CD1c-positive myeloid dendritic cell (primary cell): Measurements from ENCODE around the gene INTS4.
"Not testable (repeated sequence)": the region's sequence is repeated elsewhere in the genome, so short reads cannot be mapped to it uniquely, and the experiment has no call there.

Experiments used
- DNase-seq: peaks from one replicate; pipeline ENCODE4 v3.0.0-alpha.2; 2016; ENCODE audit errors: extremely low spot score

Gene INTS4

DNA sequence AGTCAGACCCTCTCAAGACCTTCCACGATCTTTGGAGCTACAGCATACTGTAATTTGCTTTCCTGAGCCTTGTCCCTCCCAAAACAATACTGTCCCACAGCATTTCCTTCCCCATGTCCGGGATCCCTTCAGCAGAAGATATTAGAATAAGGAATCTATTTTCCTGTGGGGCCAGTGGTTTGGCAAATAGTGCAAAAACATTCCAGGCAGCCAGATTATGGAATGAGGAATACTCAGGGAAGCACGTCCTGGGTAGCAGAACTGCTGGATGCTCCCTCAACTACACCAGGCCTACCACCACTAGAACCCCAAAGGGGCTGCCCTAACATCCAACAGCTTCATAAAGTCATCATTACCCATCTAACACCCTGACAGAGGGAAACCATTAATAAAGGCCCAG is 112.1 kb downstream of the INTS4 start:
- no peak for DNase-seq

DNA sequence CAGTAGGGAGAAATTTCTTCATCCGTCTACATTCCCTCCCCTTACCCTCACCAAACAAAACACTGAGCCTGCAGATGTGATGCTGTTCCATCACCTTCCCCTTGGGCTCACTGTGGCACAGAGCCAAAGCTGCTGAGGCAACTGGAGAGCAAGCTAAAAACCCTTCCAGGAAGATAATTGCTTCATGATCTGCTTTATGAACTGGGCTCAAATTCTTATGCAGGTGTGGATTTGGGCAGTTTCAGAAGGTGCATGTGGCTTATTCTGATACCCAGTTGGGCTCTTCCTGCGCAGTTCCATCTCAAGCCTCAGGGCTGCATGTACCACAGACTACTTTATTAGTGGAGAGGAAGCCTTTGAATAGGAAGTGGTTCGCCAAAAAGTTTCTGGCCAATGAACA is 115.2 kb downstream of the INTS4 start:
- DNase-seq, result no peak

DNA sequence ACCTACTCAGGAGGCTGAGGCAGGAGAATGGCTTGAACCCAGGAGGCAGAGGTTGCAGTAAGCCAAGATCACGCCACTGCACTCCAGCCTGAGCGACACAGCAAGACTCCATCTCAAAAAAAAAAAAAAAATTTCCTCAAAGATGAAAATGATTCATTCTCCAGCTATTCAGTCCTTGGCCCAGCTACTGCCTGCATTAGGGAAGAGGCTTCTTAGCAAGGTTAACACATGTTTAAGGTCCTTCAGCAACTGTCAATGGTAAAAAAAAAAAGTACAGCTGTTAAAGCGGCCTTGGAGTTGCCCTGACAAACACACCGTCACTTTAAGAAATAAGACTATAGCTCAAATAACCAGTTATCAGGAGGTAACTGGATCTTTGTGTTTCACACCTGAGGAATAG is 116.2 kb downstream of the INTS4 start:
- DNase-seq, result not testable (repeated sequence)

DNA sequence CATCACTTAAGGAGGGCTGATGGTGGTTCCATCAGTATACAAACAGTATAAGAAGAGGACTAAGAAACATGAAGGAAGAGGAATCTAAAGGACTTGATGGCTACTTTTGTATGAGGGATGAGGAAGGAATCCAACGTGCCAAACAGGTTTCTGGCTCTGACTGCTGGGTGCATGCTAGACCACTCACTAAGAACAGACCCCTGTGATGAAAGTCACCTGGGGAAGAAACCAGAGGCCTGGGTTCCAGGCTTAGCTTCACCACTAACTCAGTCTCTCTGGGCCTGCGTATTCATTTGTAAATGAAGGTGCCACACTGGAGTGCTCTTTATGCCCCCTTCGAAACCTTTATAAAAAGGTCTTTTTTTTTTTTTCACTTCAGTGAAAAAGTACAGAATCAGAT is 118.4 kb downstream of the INTS4 start:
- DNase-seq, result no peak

DNA sequence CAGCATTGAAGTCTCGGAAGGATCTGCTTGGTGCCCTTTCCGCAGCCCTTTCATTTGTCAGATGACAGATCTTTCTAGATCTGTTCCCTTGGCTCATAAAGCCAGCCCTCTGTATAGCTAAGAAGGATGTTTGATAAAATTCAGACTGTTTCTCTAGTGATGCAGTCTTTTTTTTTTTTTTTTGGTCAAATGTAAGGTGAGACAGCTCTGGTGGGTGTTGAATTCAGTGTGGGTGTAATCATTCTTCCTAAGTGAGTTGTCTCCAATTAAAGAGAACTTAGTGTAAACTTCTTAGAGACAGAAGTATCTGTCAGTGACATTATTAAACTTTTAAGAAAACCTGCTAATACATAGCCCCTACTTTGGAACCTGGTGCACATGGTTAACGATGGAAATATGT is 120.3 kb downstream of the INTS4 start:
- no peak for DNase-seq

DNA sequence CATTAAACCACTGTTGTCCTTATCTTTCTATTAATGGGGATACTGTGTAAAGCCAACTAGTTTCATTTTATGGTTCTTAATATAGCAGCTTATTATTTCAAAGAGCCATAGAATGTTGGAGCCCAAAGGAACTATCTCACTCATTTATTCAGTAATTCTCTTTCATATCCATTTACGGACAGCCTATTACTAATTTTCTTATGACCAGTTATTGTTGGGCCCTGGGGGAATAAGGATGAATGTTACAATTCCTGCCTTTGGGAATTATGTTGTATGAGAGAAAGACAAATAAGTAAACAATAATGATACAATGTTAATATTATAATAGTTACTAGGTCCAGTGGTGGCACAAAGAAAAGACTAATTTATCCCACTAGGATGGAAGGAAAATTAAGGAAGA is 121.1 kb downstream of the INTS4 start:
- no peak for DNase-seq

DNA sequence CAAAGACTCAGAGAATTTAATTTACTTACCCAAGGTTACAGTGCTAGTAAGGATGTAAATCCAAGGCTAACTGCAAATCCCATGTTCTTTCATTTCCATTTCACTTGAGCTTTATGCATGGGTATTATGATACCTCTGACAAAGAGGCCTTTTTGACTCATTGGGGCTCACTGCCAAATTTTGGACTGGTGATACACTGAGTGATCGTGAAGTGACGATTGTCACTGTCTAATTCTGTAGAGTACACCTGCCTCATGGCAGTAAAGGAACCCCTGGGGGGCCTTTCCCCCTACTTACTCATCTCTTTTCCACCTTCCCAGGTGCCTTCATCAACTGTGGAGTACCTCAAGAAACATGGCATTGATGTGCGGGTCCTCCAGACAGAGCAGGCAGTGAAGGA is 122.6 kb downstream of the INTS4 start:
- DNase-seq, result no peak

DNA sequence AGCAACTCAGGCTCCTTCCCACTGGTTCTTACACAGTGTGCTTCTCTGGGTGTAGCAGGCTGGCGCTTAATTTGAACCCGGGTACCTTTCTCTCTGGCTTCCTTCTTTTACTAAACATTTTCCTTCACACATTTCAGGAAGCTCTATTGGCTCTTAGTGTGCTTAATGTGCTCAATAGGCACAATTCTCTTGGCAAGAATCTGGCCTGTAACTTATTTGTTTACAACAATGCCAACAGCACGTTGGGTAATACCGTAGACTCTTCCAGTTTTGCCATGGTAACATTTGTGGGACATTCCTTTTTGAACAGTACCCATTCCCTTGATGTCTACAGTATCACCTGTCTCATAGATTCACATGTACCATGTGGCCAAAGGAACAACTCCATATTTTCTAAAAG is 125.7 kb downstream of the INTS4 start:
- DNase-seq, result no peak

DNA sequence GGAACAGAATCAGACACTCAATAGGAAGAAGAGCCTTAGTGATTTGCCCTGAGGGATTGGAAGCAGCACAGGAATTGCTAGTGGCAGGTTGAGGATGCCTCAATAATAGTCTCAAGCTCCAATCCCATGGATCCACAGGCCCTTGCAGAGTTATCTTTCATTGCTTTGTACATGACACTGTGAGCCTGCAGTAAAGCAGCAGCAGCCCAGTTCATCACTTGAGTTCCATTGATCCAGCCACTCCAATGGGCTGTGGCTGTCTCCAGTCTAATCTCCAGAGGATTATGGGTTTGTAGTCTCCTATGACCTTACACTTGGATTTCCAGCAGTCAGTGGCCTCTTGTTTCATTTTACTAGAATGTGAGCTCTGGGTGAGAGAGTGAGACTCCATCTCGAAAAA is 128.1 kb downstream of the INTS4 start:
- DNase-seq, result no peak

DNA sequence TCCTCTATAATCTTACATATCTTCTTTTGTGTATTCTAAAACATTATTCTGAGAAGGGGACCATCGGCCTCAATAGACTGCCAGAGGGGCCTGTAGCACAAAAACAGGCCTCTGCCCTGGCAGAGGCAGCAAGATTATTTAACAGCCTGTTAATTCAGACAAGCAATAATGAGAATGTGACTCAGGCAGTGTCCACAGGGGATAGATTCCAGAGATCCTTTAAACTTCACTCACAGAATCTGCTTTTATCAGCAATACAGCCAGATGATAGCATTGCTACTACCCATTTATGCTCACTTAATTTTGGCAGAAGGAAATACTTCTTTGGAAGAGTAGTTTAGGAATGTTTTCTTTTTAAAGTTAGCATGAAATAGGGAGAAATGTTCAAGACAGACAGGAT is 128.7 kb downstream of the INTS4 start:
- DNase-seq, result no peak

DNA sequence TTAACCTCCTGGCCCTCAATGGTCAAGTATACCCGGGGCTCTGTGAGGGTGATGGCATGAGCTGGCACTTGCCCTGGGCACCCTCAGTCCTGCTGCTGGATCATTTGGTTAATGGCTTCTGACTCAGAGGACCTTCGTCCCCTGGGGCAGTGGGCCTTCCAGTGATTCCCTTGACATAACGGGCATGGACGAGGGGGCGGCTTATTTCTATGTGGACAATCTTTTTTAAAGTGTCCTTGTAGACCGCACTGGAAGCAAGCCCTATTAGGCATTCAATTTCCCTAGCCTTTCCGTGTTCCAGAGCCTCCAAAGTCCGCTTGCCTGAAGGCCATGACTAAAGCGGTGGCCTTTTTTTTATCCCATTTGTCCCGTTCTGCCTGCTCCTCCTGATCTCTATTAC is 133.0 kb downstream of the INTS4 start:
- not testable (repeated sequence) for DNase-seq

DNA sequence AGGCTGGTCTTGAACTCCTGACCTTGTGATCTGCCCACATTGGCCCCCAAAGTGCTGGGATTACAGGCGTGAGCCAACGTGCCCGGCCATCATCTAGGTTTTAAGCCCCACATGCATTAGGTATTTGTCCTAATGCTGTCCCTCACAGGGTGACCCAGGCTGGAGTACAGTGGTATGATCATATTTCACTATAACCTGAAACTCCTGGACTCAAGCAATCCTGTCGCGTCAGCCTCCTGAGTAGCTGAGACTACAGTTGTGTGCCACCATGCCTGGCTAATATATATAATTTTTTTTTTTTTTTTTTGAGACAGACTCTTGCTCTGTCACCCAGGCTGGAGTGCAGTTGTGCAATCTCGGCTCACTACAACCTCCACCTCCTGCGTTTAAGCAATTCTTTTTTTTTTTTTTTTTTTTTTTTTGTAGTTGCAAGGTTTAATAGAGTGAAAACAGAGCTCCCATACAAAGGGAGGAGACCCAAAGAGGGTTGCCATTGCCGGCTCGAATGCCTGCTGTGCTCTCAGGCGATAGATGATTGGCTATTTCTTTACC is 136.5 kb downstream of the INTS4 start:
- DNase-seq, result not testable (repeated sequence)

DNA sequence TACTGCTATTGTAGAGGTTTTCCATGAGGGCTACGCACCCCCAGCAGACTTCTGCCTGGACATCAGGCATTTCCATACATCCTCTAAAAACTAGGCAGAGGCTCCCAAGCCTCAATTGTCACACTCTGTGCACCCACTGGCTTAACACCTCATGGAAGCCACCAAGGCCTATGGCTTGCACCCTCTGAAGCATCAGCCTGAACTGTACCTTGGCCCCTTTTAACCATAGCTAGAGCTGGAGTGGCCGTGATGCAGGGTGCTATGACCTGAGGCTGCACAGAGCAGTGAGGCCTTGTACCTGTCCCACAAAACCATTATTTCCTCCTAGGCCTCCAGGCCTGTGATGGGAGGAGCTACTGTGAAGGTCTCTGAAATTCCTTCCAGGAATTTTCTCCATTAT is 139.6 kb downstream of the INTS4 start:
- DNase-seq, result no peak

DNA sequence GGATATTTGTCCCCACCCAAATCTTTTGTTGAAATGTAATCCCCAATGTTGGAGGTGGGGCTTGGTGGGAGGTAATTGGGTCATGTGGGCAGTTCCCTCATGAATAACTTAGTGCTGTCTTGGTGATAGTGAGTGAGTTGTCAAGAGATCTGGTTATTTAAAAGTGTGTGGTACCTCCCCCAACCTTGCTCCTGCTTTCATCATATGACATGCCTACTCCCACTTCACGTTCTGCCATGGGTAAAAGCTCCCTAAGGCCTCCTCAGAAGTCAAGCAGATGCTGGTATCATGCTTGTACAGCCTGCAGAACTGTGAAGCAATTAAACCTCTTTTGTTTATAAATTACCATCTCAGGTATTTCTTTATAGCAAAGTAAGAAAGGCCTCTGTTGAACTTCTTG is 143.0 kb downstream of the INTS4 start:
- DNase-seq, result no peak

DNA sequence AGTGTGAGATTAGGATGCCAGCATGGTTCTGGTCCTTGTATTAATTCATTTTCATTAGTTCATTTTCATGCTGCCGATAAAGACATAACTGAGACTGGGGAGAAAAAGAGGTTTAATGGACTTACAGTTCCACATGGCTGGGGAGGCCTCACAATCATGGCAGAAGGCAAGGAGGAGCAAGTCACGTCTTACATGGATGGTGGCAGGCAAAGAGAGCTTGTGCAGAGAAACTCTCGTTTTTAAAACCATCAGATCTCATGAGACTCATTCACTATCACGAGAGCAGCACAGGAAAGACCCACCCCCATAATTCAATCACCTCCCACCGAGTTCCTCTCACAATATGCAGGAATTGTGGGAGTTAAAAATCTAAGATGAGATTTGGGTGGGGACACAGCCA is 150.8 kb downstream of the INTS4 start:
- not testable (repeated sequence) for DNase-seq

DNA sequence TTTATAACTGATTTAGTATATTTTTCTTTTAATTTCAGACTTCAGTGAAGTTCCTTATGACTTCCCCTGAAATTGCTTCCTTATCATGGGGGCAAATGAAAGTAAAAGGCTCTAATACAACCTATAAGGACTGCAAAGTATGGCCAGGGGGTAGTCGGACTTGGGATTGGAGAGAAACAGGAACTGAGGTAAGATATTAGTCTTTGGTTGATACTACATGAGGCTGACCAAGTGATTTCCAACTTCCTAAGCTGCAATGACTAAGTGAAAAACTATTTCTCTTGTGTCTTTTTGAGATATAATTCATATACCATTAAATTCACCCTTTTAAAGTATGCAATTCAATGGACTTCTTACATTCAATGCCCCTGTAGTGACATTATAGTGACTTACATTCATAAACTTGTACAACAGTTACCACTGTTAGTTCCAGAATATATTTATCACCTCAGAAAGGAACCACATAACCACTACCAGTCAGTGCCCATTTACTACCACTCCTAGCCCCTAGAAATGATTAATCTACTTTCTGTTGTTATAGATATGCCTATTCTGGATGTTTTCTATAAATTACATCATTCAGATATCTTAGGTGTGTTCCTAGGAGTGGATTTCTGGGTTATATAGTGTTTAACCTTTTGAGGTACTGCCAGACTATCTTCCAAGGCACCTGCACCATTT is 151.9 kb downstream of the INTS4 start:
- DNase-seq, result peak; percentile 31

DNA sequence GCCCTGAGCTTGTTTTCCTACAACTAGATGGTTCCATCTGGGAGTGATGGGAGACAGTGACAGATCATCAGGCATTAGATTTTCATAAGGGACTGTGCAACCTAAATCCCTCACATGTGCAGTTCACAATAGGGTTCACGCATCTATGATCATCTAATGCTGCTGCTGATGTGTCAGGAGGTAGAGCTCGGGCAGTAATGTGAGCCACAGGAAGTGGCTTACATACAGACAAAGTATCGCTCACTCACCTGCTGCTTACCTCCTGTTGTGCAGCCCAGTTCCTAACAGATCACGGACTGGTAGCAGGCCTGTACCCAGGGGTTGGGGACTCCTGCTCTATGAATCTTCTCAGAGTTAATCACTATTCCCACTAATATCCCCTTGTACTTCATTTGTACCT is 161.2 kb downstream of the INTS4 start:
- no peak for DNase-seq

DNA sequence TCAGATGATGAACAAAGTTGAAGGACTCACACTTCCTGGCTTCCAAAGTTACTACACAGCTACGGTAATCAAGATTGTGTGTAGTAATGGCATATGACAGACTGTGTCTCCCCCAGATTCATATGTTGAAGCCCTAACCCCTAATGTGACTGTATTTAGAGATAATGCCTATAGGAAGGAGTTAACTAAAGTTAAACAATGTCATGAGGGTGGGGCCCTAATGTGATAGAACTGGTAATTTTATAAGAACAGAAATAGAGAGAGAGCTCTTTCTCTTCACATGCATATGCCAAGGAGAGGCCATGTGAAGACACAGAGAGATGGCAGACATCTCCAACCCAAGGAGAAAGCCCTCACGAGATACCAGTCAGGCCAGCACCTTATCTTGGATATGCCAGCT is 165.5 kb downstream of the INTS4 start:
- no peak for DNase-seq
